Testis (tissue), 2 donors: Measurements from ENCODE around the gene PTPRK.

Source experiments
- POLR2A ChIP-seq: fragments of 450-650 bp; IDR thresholded peaks from one replicate; pipeline ENCODE4 v1.6.1; 2017; ENCODE audit warnings: antibody characterized with exemption, mild to moderate bottlenecking, moderate library complexity
- TF ChIP-seq, protein P1 (sequence below), 3 experiments: fragments of 450-650 bp in 2 of 3; fragments of 200-600 bp in 1 of 3; sonication (generic) in 1 of 3; IDR thresholded peaks; one replicate each; pipeline ENCODE4 v1.5.1; 2016 to 2019; ENCODE audit warnings: antibody characterized with exemption in 3 of 3, mild to moderate bottlenecking in 2 of 3, moderate library complexity in 1 of 3

GRCh38 chr6:128463942-128464341, 56.5 kb downstream of the PTPRK start:
- TF ChIP-seq, protein P1, sequence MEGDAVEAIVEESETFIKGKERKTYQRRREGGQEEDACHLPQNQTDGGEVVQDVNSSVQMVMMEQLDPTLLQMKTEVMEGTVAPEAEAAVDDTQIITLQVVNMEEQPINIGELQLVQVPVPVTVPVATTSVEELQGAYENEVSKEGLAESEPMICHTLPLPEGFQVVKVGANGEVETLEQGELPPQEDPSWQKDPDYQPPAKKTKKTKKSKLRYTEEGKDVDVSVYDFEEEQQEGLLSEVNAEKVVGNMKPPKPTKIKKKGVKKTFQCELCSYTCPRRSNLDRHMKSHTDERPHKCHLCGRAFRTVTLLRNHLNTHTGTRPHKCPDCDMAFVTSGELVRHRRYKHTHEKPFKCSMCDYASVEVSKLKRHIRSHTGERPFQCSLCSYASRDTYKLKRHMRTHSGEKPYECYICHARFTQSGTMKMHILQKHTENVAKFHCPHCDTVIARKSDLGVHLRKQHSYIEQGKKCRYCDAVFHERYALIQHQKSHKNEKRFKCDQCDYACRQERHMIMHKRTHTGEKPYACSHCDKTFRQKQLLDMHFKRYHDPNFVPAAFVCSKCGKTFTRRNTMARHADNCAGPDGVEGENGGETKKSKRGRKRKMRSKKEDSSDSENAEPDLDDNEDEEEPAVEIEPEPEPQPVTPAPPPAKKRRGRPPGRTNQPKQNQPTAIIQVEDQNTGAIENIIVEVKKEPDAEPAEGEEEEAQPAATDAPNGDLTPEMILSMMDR (IDR thresholded peaks at IDR 0.05): no peak
- TF ChIP-seq POLR2A: no peak
